GM21447 (cell line): Measurements from ENCODE around the gene SLC35D3.
"Not testable (repeated sequence)": the region's sequence is repeated elsewhere in the genome, so short reads cannot be mapped to it uniquely, and the experiment has no call there.

ENCODE experiments used
- ATAC-seq: cut with Tn5 transposase; IDR thresholded peaks from one replicate; pipeline ENCODE4 v1.9.1; 2021; ENCODE audit not compliant: unreplicated experiment

Gene SLC35D3

DNA sequence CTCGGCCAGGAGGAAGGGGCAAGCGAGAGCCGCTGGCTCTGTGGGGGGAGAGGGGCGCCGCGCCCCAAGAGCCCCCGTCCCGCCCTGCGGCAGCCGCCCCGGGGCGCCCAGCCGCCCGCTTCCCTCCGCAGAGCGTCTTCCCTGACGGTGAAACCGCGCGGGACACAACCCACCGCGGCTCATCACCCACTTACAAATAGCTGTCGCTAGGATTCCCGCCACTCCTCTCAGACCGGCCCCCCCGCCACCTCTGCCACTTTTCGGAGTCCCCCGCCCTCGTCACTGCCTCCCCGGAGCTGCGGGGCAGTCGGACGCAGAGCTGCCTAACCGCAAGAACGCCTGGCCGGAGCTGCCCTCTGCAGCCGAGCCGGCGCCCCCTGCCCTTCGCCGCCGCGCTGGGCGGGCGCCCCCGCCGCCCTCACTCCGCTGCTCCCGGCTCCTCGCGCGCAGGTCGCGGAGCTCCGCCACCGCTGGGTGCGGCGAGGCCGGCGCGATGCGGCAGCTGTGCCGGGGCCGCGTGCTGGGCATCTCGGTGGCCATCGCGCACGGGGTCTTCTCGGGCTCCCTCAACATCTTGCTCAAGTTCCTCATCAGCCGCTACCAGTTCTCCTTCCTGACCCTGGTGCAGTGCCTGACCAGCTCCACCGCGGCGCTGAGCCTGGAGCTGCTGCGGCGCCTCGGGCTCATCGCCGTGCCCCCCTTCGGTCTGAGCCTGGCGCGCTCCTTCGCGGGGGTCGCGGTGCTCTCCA lies at the start of gene SLC35D3:
TSS of gene SLC35D3 (plus strand) at position 366 of the 749 bp plus-strand sequence. CDS start at position 494, 128 bp downstream.
- ATAC-seq = no peak

DNA sequence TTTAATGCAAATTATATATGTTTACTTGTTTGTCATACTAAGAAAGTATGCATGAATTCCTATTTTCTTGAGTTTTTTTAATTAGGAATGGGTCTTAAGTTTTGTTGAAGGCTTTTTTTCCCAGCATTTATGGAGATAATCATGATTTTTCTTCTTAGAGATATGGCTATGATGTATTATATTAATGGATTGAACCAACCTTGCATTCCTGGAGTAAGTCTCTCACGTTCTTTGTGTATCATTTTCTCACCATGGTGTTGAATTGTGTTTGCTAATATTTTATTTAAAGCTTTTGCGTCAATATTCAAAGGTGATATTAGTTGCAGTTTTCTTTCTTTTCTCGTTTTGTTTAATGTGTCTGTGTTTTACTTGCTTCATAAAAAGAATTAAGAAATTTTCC lies 48.4 kb upstream of the SLC35D3 start:
- ATAC-seq = no peak

GRCh38 chr6:136876469-136876868 lies 45.6 kb upstream of the SLC35D3 start:
- ATAC-seq = not testable (repeated sequence)

GRCh38 chr6:136880748-136881460 lies 41.2 kb upstream of the SLC35D3 start:
- ATAC-seq = no peak

DNA sequence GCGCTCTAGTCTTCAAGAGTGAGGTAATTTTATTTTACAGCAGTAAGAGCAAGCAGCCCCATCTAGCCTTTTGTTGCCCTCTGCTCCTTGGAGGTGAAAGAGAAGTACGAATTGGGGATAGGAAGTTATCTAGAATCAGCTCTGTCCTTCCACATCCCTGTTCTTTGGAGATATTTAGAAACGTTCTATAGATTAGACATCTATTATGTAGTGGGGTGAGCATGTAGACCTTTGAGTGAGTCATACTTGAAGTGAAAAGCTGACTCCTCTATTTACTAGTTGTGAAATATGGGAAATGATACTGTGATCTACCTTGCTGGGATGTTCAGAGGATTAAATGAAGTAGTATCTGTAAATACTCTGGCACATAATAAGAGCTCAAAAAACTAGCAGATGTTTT lies 36.0 kb upstream of the SLC35D3 start:
- ATAC-seq = no peak

GRCh38 chr6:136887953-136888352 lies 34.1 kb upstream of the SLC35D3 start:
- no peak for ATAC-seq

- ATAC-seq = no peak
Measured at GRCh38 chr6:136889271-136890193, 32.6 kb upstream of the SLC35D3 start.

GRCh38 chr6:136890194-136890839 lies 31.8 kb upstream of the SLC35D3 start:
- ATAC-seq = no peak

DNA sequence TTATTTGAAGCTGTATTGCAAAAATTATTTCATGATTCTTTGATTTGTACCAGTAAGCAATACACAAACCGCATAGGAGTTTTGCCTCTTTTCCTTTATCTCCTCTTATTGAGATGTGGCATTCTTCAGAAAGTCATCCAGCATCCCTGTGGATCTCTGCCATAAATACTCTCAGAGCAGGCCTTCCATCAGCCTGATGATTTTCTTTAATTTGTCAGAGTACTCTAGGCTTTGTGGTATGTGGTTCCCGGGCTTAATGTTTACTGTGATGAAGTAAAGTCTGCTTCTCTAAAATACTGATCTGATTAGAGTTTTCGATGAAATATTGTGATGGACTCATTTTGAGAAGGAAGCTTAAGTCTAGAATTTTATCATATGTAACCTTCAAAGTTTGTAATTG lies 31.1 kb upstream of the SLC35D3 start:
- no peak for ATAC-seq

DNA sequence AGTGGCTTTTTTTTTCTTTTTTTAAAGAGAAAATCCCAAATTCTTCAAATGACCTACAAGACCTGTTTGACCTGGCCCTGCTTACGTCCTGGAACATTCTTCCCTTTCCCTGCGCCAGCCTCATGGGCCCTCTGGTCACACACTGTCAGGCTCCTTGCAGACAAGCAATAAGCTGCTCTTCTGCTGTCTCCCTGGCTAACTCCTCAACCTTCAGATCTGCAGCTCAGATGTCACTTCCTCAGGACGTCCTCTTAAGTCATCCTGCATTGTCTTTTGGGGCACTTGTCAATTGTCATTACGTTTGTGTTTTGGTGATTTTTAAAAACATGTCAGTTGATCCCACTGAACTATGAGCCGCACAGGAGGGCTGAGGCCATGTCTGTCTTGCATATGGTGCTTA lies 28.9 kb upstream of the SLC35D3 start:
- no peak for ATAC-seq

- no peak for ATAC-seq
Measured at GRCh38 chr6:136895901-136896300, 26.2 kb upstream of the SLC35D3 start.

DNA sequence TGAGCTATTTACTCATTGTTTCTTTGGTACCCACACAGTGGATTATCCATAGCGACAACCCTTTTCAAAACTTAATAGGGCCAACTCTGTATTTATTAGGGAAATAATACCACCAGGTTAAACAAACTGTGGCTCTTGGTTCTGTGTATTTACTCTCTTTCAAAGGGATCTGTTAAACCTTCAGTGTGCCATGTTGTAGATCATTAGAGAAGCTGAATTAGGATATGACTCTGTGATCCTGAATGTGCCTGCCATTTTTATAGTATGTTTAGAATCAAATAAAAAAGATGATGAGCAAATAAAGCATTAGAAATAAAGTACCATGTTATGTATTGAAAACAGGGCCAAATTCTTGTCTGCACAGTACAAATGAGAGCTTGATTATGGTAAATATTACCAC lies 25.0 kb upstream of the SLC35D3 start:
- no peak for ATAC-seq

GRCh38 chr6:136901212-136901784 lies 20.8 kb upstream of the SLC35D3 start:
- no peak for ATAC-seq

DNA sequence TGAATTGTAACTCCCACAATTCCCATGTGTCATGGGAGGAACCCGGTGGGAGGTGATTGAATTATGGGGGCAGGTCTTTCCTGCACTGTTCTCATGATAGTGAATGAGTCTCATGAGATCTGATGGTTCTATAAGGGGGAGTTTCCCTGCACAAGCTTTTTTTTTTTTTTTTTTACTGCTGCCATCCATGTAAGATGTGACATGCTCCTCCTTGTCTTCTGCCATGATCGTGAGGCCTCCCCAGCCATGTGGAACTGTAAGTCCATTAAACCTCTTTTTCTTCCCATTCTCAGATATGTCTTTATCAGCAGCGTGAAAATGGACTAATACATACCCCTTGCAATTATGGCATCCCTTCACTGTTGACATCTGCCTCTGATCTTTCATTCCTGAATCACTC lies 17.6 kb upstream of the SLC35D3 start:
- ATAC-seq = not testable (repeated sequence)

DNA sequence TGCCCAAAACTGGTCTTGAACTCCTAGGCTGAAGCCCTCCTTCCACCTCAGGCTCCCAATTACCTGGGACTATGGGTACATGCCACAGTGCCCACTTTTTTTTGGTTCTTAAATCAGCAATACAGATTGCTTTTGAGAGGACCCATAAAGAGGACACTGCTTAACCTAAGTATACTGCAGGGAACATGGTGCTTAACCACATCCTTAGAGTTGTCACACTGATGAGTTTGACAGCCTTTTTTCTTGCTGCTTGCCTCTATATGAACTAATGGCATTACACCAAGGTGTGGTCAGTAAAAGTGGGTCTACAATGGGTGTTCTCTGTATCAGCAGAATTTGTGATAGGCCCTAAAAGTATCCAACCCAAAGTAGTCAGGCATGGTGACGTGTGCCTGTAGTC lies 7.2 kb upstream of the SLC35D3 start:
- ATAC-seq = no peak

GRCh38 chr6:136918706-136919105 lies 3.4 kb upstream of the SLC35D3 start:
- ATAC-seq = no peak

DNA sequence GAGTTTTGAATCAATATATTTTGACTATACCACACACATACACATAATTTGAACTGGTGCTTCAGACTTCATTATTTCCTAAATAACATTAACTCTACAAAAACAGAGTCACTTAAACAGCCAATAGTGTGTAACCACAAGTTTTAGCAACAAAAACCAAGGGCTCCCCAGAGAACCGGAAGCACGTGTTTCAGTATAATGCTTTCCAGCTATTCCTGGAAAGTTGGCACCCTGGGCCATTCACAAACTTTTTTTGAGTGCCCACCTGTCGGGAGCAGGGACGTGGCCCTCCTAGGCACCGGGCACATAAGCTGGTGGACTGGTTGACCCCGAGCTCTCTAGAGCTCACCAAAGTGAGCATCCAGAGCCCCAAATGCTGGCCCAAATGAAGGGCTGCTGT lies 1.9 kb upstream of the SLC35D3 start:
- no peak for ATAC-seq

GRCh38 chr6:136920671-136921380 lies 1.3 kb upstream of the SLC35D3 start:
- ATAC-seq = no peak

DNA sequence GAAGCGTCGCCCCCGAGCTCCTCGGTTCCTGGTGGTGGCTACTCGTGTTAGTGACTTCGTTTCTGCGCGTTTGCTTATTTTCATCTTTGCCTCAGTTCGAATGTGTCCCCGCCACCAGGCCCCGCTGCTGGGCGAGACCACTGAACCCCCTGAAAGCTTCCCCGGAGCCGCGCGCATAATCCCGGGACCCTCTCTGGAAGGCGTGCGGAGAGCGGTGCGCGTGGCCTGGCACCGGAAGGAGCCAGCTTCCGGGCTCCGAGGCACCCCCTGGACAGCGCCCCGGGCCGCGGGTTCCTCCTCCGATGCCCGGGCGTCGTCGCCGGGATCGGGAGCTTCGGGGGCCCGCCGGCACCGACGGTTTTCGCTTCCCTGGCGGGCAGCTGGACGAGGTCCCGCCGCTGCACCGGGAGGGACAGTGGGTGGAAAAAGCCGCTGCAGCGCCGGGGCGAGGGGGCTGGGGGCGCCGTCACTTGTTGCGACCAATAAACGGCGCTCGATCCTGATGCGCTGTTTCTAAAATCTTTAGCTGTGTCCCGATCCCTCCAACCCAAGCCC lies 643 bp upstream of the SLC35D3 start:
- no peak for ATAC-seq

DNA sequence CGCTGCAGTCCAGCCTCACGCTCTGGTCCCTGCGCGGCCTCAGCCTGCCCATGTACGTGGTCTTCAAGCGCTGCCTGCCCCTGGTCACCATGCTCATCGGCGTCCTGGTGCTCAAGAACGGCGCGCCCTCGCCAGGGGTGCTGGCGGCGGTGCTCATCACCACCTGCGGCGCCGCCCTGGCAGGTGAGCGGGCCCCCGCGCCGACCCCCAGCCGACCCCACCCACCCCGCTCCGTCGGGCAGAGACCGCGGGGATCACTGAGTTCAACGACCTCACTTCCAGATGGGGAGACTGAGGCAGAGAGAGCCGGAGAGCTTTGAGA lies 545 bp downstream of the SLC35D3 start:
- no peak for ATAC-seq
